Middle frontal gyrus (tissue), 1 donor: ENCODE data around the gene C2orf74.
"Not testable (repeated sequence)": the region's sequence is repeated elsewhere in the genome, so short reads cannot be mapped to it uniquely, and the experiment has no call there.

Experiments
- DNase-seq: peaks from one replicate; pipeline ENCODE4 v3.0.0-alpha.2; 2015; ENCODE audit warnings: low spot score; ENCODE audit errors: extremely low spot score

The C2orf74 gene

GRCh38 chr2:61173116-61173515 is 11.1 kb downstream of the C2orf74 start:
- DNase-seq = no peak

- DNase-seq = no peak
Measured at GRCh38 chr2:61175036-61175435, 13.0 kb downstream of the C2orf74 start.

GRCh38 chr2:61176755-61177726 is 15.1 kb downstream of the C2orf74 start:
- peak; percentile 74 for DNase-seq

- DNase-seq = no peak
Measured at GRCh38 chr2:61177727-61178549, 15.9 kb downstream of the C2orf74 start.

- DNase-seq = no peak
Measured at GRCh38 chr2:61178603-61179545, 16.9 kb downstream of the C2orf74 start.

- DNase-seq = no peak
Measured at GRCh38 chr2:61179701-61180639, 18.0 kb downstream of the C2orf74 start.

- DNase-seq = no peak
Measured at GRCh38 chr2:61180686-61181085, 18.7 kb downstream of the C2orf74 start.

DNA sequence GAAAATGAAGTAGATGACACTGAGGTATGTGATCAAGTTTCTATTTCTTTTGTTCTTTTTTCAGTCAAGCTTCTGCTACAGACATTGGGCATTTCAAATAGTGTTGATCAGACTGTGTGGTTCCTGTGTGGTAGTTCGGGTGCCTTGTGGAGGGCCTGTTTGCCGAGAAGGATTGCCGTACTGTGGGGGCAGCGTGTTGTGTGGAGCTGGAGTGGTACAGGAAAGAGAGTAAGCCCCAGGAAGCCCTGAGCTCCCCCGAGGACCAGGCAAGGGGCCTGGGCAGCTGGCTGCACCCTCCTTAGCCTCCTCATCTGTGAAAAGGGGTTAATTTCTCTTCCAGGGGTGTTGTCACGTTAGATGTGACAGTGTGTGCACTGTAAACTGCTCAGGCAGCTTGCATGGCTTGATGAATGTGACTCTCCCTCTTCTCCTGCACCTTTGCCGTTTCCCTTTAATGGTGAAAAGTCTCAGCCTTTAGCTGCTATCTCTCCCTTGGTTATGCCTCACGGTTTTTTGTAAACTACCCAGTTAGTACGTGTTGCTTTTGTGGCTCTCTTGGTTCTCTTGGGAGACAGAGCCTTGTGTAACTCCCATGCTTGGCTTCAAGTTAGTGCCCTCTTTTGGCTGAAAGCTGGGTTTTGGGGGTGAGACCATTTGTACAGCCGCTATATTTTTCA is 19.5 kb downstream of the C2orf74 start:
- DNase-seq = no peak

GRCh38 chr2:61182059-61182383 is 20.0 kb downstream of the C2orf74 start:
- DNase-seq = no peak

GRCh38 chr2:61183795-61184194 is 21.8 kb downstream of the C2orf74 start:
- no peak for DNase-seq

- no peak for DNase-seq
Measured at GRCh38 chr2:61184263-61184662, 22.3 kb downstream of the C2orf74 start.

DNA sequence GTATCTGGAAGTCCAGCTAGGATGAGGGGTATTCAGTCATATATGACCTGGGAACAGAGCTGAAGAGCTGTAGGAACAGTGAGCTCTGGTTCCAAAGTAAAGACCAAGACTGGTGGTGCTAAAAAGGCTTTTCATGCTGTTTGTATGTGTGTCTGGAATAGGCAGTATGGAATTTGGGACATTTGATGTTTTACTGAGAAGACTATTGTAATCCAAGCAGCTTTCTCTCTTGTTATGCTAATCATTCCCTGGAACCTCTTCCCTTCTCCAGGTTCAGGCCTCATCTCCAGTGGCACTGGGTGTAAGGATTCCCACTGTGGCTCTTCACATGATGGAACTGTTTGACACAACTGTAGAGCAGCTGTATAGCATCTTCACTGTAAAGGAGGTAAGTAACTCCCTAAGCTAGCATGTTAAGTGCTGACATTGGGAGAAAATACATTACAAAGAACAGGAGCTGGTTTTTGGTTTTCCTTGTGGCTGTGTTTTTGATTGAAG is 23.3 kb downstream of the C2orf74 start:
- DNase-seq = no peak

- DNase-seq = no peak
Measured at GRCh38 chr2:61187085-61187484, 25.1 kb downstream of the C2orf74 start.

GRCh38 chr2:61193670-61194561 is 31.9 kb downstream of the C2orf74 start:
- no peak for DNase-seq

DNA sequence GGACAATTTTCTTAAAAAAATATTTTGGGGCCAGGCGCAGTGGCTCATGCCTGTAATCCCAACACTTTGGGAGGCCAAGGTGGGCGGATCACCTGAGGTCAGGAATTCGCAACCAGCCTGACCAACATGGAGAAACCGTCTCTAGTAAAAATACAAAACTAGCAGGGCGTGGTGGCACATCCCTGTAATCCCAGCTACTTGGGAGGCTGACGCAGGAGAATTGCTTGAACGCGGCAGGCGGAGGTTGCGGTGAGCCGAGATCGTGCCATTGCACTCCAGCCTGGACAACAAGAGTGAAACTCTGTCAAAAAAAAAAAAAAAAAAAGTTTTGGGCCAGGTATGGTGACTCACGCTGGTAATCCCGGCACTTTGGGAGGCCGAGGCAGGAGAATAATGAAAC is 32.7 kb downstream of the C2orf74 start:
- DNase-seq = not testable (repeated sequence)

DNA sequence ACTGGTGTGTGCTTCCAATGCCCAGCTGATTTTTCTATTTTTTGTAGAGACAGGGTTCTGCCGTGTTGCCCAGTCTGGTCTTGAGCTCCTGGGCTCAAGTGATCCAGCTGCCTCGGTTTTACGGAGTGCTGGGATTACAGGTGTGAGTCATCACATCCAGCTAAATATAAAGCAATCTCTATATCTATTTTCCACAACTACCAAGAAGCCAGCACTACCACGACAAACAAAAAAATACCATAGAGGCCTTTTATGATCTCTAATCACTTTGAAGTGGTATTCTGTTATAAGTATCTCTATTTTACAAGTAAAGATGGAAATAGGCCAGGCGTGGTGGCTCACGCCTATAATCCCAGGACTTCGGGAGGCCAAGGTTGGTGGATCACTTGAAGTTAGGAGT is 34.7 kb downstream of the C2orf74 start:
- no peak for DNase-seq

- DNase-seq = no peak
Measured at GRCh38 chr2:61205132-61205531, 43.1 kb downstream of the C2orf74 start.

- no peak for DNase-seq
Measured at GRCh38 chr2:61210332-61210981, 48.5 kb downstream of the C2orf74 start.
